A549 treated with Mapracorat at 1 μM for 4 hours (cell line): ENCODE results near the gene HDLBP. TPM values are rescaled to one million over a fixed set of nuclear protein-coding genes. Genes with fewer than 3 reads are reported as not detected.

Experiments
- total RNA-seq: library from RNA; stranded (reverse); fragments of 200-300 nt; extraction: Qiagen RNA extraction; gene quantifications from 5 replicates; pipeline ENCODE4 v1.2.3, GENCODE V29; 2022

HDLBP gene, protein sequence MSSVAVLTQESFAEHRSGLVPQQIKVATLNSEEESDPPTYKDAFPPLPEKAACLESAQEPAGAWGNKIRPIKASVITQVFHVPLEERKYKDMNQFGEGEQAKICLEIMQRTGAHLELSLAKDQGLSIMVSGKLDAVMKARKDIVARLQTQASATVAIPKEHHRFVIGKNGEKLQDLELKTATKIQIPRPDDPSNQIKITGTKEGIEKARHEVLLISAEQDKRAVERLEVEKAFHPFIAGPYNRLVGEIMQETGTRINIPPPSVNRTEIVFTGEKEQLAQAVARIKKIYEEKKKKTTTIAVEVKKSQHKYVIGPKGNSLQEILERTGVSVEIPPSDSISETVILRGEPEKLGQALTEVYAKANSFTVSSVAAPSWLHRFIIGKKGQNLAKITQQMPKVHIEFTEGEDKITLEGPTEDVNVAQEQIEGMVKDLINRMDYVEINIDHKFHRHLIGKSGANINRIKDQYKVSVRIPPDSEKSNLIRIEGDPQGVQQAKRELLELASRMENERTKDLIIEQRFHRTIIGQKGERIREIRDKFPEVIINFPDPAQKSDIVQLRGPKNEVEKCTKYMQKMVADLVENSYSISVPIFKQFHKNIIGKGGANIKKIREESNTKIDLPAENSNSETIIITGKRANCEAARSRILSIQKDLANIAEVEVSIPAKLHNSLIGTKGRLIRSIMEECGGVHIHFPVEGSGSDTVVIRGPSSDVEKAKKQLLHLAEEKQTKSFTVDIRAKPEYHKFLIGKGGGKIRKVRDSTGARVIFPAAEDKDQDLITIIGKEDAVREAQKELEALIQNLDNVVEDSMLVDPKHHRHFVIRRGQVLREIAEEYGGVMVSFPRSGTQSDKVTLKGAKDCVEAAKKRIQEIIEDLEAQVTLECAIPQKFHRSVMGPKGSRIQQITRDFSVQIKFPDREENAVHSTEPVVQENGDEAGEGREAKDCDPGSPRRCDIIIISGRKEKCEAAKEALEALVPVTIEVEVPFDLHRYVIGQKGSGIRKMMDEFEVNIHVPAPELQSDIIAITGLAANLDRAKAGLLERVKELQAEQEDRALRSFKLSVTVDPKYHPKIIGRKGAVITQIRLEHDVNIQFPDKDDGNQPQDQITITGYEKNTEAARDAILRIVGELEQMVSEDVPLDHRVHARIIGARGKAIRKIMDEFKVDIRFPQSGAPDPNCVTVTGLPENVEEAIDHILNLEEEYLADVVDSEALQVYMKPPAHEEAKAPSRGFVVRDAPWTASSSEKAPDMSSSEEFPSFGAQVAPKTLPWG (N-terminal part only)
- total RNA-seq = 262 to 285 TPM (median 274 TPM) in 5 replicates

DNA sequence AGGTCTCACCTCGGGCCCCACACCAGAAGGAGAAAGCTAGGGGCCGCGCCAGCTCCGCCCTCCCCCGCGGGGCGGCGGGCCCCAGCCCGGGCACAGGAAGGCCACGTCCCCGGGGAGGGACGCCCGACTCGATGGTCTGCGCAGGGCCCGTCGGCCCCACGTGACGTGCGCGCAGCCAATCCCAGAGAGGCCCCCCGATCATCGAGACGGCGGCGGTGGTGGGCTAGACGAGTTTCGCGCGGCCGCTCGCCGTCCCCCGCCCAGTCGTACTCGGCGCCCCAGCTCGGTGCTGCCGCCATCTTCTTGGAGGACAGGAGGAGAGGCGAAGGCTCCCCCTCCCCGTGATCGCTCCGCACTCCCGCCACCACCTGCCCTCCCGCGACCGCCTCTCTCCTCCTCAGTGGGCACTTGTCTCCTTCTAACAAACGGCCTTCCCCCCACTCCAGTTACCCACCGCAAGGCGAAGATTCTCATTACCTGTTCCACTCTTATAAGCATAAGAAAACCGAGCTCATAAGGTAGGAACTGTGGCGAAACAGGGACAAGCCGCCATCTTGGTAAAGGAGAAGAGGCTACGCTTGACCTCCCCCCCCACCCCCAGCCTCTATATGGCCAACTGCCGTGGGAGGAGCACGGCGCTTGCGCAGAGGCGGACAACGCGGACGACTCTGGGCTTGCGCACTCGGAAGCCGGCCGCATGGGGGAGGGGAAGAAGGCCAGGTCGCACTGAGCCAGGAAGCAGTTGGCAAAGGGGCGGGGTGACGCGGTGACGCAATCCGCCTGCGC is at the start of gene HDLBP:
HDLBP (minus strand) TSS at position 580 of the 786 bp plus-strand sequence. CDS start 48,803 bp downstream, outside the sequence.

DNA sequence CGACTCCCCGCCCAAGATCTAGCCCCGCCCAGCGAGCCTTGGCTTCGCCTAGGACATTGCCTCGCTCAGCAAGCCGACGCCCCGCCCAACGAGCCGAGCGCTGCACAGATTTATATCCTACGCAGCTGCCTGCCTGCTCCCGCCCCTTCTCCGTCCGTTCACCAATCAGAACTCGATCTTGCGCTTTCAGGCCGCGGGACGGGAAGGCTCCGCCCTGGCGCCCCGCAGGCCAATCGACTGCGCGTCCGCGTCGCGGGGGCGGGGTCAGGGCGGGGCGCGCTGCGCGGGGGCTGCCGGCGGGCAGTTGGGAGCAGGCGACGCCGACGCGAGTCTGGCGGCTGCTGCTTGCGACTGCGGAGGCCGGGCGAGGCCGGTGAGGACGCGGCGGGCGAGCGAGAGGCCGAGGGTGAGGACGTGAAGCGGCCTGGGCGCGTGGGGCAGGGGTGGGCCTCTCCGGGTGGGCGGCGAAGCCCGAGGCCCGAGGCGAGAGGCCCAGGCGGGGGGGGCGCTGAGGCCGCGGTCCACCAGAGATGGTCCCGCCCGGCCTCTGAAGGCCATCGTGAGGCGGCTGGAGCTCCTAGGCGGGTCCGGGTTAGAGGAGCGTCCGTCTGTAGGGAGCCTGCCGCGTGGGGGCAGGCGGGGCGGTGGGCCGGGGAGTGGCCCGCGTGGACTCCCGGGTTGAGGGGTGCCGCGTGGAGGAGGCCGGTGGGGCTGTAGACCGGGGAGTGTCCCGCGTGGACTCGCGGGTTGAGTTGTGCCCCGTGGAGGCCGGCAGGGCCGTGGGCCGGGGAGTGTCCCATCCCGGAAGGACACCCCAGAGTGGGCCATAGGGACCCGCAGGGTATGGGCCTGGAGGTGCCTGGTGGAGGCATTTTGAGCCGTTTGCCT is 40.8 kb upstream of the HDLBP start, which contains the start of gene FARP2:
FARP2 (plus strand) TSS at position 303 of the 888 bp plus-strand sequence. CDS start 16,823 bp downstream, outside the sequence.

DNA sequence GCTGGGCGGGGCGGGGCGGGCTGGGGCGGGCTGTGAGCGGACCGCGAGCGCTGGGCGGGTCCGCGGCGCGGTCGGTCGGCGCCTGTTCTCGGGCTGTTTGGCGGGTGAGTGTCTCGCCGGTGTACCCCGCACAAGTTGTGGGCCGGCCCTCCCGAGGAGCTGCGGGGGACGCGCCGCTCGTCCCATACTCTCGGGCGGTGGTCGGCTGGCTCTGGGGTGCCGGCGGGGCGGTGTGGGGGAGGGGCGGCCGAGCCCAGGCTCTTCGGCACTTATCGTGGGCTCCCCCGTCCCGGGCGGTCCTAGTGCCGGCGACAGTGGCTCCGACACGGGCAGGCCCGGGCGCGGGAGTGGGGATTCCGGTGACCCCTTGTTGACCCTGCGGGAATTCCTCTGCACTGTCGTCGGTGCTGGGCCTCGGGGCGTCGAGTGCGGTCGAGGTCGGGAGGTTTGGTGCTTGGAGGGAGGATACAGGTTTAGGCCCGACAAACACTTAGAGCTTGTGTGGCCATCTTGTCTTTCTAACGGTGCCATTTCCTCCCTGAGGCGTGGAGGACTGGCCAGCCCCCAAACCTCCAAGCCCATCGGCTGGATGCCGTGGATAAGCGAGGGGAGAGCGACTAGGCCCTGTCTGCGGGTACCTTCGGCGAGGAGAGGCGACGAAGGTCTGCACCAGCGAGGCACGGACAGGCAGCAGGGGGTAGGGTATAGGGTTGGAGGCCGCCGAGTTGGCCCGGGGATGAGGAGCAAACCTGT is 583 bp upstream of the HDLBP start, which contains the start of gene SEPTIN2:
SEPTIN2 (plus strand) TSS at position 47 of the 753 bp plus-strand sequence. CDS start 8,308 bp downstream, outside the sequence.

DNA sequence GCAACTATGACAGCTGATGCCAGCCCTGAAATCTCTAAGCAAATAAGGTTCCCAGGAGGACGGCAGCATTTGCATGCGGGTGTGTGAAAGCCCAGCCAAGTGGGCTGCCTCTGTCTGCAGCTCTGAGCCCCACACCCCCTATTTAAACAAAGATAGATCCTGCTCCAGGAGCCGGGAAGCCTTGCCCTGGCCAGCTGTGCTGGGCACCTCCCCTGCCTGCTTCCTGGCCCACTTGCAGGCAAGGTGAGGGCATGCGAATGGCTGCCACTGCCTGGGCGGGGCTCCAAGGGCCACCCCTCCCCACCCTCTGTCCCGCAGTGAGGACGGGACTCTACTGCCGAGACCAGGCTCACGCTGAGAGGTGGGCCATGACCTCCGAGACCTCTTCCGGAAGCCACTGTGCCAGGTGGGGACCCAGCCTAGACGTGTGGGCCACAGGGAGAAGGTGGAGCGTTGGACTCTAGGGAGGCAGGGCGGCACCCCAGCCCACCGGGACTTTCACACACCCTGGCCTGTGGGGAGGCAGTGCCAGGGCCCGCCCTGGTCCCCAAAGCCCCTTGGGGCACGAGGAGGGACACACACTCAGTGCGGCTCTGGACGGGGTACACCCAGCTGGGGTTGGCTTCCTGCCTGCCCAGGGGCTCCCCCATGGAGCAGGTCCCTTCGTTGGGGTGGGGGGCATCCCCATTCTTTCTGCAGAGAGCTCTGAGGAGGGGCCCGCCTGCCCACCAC is 126.9 kb downstream of the HDLBP start, which contains the start of gene ANO7:
ANO7 (plus strand) TSS at position 317 of the 732 bp plus-strand sequence. CDS start 1,387 bp downstream, outside the sequence.

Other genes with a start within 250 kb of the HDLBP start
- gene MTERF4, start 213.4 kb downstream of the HDLBP start, total RNA-seq = 20.6 to 29.8 TPM (median 25.1 TPM) in 5 replicates
- 5.7 to 9.3 TPM (median 8.0 TPM) in 5 replicates for gene PASK, start 166.2 kb downstream of the HDLBP start, total RNA-seq
- 56.5 to 73.1 TPM (median 57.9 TPM) in 5 replicates for gene PPP1R7, start 165.2 kb downstream of the HDLBP start, total RNA-seq
- gene ANO7, start 127.0 kb downstream of the HDLBP start, total RNA-seq = 1.5 to 2.1 TPM (median 1.8 TPM) in 5 replicates
- gene SEPTIN2, start 253 bp upstream of the HDLBP start, total RNA-seq = 223 to 270 TPM (median 256 TPM) in 5 replicates
- 21.8 to 33.8 TPM (median 28.4 TPM) in 5 replicates for gene FARP2, start 40.6 kb upstream of the HDLBP start, total RNA-seq
- 91.0 to 120 TPM (median 109 TPM) in 5 replicates for gene STK25, start 192.9 kb upstream of the HDLBP start, total RNA-seq
- gene BOK, start 243.1 kb upstream of the HDLBP start, total RNA-seq = 25.6 to 38.0 TPM (median 37.1 TPM) in 5 replicates